ENCODE measurements around the gene CCDC88C. TPM values are rescaled to one million over a fixed set of nuclear protein-coding genes. Genes with fewer than 3 reads are reported as not detected.

CCDC88C gene
- total RNA-seq, 1 experiment from 2014 or later: 64.8 TPM

DNA sequence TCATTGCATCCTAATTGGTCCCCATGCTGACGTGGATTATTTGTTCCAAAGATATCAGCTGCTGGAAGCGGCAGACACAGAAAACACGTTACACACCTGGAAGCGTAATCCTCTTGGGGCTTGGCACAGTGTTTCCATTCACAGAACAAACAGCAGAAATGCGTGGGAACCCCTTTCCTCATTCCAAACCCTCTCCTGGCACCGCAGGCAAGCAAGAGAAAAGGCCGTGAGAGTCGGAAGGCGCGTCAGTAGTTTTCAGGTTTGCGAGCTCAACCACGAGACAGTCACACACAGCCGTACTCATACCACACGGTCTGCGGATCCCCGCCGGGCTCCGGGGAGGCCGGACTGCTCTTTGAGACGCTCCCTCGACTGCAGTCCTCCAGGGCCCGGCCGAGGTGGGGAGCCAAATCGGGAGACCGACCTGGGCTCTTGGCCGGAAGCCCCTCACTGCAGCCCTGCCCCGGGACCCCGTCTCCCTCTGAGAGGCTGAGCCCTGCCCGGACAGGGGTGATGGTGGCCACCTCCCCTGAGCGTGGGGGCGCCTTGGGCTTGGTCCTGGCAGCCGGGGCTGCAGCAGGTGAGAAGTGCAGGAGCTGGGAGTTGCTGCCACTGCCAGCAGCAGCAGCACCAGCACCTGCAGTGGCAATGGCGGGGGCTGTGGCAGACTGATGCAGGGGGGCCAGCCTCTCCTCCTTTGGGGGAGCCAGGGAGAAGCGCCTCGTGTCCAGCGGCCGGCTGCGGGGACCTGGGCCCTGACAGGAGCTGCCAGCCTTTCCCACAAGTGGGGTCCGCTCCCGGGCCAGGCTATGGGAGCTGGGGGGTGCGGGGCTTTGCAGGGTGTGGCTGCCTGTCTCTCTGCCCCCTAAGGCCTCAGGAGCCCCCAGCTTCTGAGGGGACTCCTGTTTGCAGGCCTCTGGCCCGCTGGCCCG lies 145.0 kb downstream of the CCDC88C start:
- H3K36me3 Mint-ChIP-seq: peaks cover 20% of the 10 kb centered on the region
- no peak overlapping the region for H3K4me3 Mint-ChIP-seq
- no peaks in the 10 kb centered on the region for H3K9me3 Mint-ChIP-seq
- no peaks in the 10 kb centered on the region for H3K27me3 Mint-ChIP-seq (ENCODE audit: low read depth)
- no peak for TF ChIP-seq PRRX2 (CRISPR knock-in tag; IDR thresholded peaks at IDR 0.05)
- TF ChIP-seq ZNF219 (CRISPR knock-in tag; IDR thresholded peaks at IDR 0.05; ENCODE audit: borderline replicate concordance): no peak
- TF ChIP-seq, protein P1, sequence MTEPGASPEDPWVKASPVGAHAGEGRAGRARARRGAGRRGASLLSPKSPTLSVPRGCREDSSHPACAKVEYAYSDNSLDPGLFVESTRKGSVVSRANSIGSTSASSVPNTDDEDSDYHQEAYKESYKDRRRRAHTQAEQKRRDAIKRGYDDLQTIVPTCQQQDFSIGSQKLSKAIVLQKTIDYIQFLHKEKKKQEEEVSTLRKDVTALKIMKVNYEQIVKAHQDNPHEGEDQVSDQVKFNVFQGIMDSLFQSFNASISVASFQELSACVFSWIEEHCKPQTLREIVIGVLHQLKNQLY (CRISPR knock-in tag; IDR thresholded peaks at IDR 0.05): no peak
- no peak for TF ChIP-seq SMAD4 (CRISPR knock-in tag; IDR thresholded peaks at IDR 0.05)
- TF ChIP-seq, protein P2, sequence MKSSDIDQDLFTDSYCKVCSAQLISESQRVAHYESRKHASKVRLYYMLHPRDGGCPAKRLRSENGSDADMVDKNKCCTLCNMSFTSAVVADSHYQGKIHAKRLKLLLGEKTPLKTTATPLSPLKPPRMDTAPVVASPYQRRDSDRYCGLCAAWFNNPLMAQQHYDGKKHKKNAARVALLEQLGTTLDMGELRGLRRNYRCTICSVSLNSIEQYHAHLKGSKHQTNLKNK (CRISPR knock-in tag; IDR thresholded peaks at IDR 0.05): no peak
- TF ChIP-seq ATF1 (CRISPR knock-in tag; IDR thresholded peaks at IDR 0.05): no peak
- no peak for TF ChIP-seq NR1H2 (CRISPR knock-in tag; IDR thresholded peaks at IDR 0.05)
- DNase-seq (ENCODE audit: low spot score) (no peak), ATAC-seq (no peak)
- H3K4me1 Mint-ChIP-seq: no peaks in the 10 kb centered on the region
- POLR2A ChIA-PET: no interaction called here
- peak overlapping the region; percentile 63 for H3K27ac Mint-ChIP-seq
- CTCF ChIA-PET: interaction anchor here (0.9 to 1.7 kb wide), 5 partner anchors 9 to 95 kb away, joined by 3 to 11 read pairs (median 3); no protein-coding TSS in a partner anchor

DNA sequence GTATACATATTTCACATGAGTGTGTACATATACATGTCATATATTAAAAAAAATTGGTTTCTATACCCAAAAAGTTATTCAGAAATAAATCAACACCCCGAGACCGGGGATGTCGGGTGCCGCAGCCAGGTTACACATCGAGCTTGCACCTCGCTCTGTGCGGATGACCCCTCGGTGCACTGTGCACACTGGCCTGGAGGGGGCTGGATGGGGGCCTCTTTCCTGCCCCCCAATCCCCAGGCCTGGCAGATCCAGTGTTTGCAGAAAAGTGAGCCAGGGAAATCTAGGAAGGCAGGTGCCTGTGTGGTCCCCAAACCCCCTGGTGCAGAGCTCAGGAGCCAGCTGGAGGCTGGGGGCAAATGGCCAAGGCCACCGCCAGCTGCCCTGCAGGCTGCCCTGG lies 146.0 kb downstream of the CCDC88C start:
- H3K4me1 Mint-ChIP-seq: no peaks in the 10 kb centered on the region

More for the DNA sequence above, 146.0 kb downstream of the CCDC88C start:
- 0 out of 2 replicates have a peak, but pooled peaks have one; percentile 12 for ATAC-seq
- no peak overlapping the region for H3K27ac Mint-ChIP-seq
- TF ChIP-seq, protein P3, sequence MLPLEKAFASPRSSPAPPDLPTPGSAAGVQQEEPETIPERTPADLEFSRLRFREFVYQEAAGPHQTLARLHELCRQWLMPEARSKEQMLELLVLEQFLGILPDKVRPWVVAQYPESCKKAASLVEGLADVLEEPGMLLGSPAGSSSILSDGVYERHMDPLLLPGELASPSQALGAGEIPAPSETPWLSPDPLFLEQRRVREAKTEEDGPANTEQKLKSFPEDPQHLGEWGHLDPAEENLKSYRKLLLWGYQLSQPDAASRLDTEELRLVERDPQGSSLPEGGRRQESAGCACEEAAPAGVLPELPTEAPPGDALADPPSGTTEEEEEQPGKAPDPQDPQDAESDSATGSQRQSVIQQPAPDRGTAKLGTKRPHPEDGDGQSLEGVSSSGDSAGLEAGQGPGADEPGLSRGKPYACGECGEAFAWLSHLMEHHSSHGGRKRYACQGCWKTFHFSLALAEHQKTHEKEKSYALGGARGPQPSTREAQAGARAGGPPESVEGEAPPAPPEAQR (CRISPR knock-in tag; IDR thresholded peaks at IDR 0.05): no peak
- TF ChIP-seq NFYB (CRISPR knock-in tag; conservative IDR thresholded peaks at IDR 0.05; ENCODE audit: low read depth) (no peak), SMAD4 (CRISPR knock-in tag; IDR thresholded peaks at IDR 0.05) (no peak), GTF2I (CRISPR knock-in tag; conservative IDR thresholded peaks at IDR 0.05) (no peak), NFE2L1 (CRISPR knock-in tag; IDR thresholded peaks at IDR 0.05) (no peak), NR3C1 (CRISPR knock-in tag; conservative IDR thresholded peaks at IDR 0.05; ENCODE audit: low read depth) (no peak), GRHL2 (CRISPR knock-in tag; IDR thresholded peaks at IDR 0.05; ENCODE audit: insufficient replicate concordance, severe bottlenecking) (no peak)
- TF ChIP-seq, protein P4, sequence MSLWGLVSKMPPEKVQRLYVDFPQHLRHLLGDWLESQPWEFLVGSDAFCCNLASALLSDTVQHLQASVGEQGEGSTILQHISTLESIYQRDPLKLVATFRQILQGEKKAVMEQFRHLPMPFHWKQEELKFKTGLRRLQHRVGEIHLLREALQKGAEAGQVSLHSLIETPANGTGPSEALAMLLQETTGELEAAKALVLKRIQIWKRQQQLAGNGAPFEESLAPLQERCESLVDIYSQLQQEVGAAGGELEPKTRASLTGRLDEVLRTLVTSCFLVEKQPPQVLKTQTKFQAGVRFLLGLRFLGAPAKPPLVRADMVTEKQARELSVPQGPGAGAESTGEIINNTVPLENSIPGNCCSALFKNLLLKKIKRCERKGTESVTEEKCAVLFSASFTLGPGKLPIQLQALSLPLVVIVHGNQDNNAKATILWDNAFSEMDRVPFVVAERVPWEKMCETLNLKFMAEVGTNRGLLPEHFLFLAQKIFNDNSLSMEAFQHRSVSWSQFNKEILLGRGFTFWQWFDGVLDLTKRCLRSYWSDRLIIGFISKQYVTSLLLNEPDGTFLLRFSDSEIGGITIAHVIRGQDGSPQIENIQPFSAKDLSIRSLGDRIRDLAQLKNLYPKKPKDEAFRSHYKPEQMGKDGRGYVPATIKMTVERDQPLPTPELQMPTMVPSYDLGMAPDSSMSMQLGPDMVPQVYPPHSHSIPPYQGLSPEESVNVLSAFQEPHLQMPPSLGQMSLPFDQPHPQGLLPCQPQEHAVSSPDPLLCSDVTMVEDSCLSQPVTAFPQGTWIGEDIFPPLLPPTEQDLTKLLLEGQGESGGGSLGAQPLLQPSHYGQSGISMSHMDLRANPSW (CRISPR knock-in tag; conservative IDR thresholded peaks at IDR 0.05; ENCODE audit: low read depth): no peak
- TF ChIP-seq, protein P5, sequence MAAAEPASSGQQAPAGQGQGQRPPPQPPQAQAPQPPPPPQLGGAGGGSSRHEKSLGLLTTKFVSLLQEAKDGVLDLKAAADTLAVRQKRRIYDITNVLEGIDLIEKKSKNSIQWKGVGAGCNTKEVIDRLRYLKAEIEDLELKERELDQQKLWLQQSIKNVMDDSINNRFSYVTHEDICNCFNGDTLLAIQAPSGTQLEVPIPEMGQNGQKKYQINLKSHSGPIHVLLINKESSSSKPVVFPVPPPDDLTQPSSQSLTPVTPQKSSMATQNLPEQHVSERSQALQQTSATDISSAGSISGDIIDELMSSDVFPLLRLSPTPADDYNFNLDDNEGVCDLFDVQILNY (CRISPR knock-in tag; IDR thresholded peaks at IDR 0.05): no peak
- TF ChIP-seq, protein P2 (CRISPR knock-in tag; IDR thresholded peaks at IDR 0.05): no peak
- TF ChIP-seq, protein P6, sequence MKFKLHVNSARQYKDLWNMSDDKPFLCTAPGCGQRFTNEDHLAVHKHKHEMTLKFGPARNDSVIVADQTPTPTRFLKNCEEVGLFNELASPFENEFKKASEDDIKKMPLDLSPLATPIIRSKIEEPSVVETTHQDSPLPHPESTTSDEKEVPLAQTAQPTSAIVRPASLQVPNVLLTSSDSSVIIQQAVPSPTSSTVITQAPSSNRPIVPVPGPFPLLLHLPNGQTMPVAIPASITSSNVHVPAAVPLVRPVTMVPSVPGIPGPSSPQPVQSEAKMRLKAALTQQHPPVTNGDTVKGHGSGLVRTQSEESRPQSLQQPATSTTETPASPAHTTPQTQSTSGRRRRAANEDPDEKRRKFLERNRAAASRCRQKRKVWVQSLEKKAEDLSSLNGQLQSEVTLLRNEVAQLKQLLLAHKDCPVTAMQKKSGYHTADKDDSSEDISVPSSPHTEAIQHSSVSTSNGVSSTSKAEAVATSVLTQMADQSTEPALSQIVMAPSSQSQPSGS (CRISPR knock-in tag; IDR thresholded peaks at IDR 0.05; ENCODE audit: borderline replicate concordance, low read depth): no peak
- TF ChIP-seq, protein P7, sequence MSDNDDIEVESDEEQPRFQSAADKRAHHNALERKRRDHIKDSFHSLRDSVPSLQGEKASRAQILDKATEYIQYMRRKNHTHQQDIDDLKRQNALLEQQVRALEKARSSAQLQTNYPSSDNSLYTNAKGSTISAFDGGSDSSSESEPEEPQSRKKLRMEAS (CRISPR knock-in tag; IDR thresholded peaks at IDR 0.05): no peak
- H3K36me3 Mint-ChIP-seq: peaks cover 12% of the 10 kb centered on the region
- ChIA-PET CTCF (interaction anchor here (0.9 to 1.7 kb wide), 5 partner anchors 8 to 94 kb away, joined by 3 to 11 read pairs (median 3); no protein-coding TSS in a partner anchor), POLR2A (no interaction called here)
- H3K27me3 Mint-ChIP-seq (ENCODE audit: low read depth): no peaks in the 10 kb centered on the region
- H3K9me3 Mint-ChIP-seq: no peaks in the 10 kb centered on the region
- DNase-seq (ENCODE audit: low spot score): no peak
- H3K4me3 Mint-ChIP-seq: no peak overlapping the region
